Tibial nerve (tissue), 4 donors: ENCODE data around the gene CAMKMT. TPM values are rescaled to one million over a fixed set of nuclear protein-coding genes. Genes with fewer than 3 reads are reported as not detected.

Experiments
- DNase-seq, 2 donors: peaks; one replicate each; pipeline ENCODE4 v3.0.0-alpha.2; 2019; ENCODE audit warnings: low spot score in 2 of 2
- H3K27ac ChIP-seq, 4 donors: fragments of 200-600 bp; sonication (generic) in 3 of 4; one replicate each; pipeline ENCODE4 v1.5.1; 2017 to 2019; ENCODE audit warnings: mild to moderate bottlenecking in 1 of 4
- H3K27me3 ChIP-seq, 2 donors: fragments of 200-600 bp; sonication (generic) in 1 of 2; one replicate each; pipeline versions ENCODE4 v1.5.1 to v1.6.0; 2017 to 2019
- H3K36me3 ChIP-seq, 3 donors: fragments of 200-600 bp; sonication (generic); one replicate each; pipeline ENCODE4 v1.5.1; 2018 to 2019
- H3K4me1 ChIP-seq, 4 donors: fragments of 200-600 bp; sonication (generic) in 3 of 4; one replicate each; pipeline ENCODE4 v1.5.1; 2017 to 2019
- H3K4me3 ChIP-seq, 4 donors: fragments of 200-600 bp; sonication (generic) in 3 of 4; one replicate each; pipeline ENCODE4 v1.5.1; 2017 to 2019; ENCODE audit warnings: mild to moderate bottlenecking in 1 of 4, moderate library complexity in 1 of 4
- H3K9me3 ChIP-seq, 4 donors: fragments of 200-600 bp; sonication (generic) in 3 of 4; one replicate each; pipeline ENCODE4 v1.5.1; 2017 to 2019
- EP300 ChIP-seq, 2 donors: sonication (generic); formaldehyde crosslinking; IDR thresholded peaks; one replicate each; pipeline ENCODE4 v1.6.1; 2017; ENCODE audit warnings: antibody characterized with exemption in 2 of 2, mild to moderate bottlenecking in 1 of 2
- POLR2A ChIP-seq, 2 donors: fragments of 450-650 bp; IDR thresholded peaks; one replicate each; pipeline ENCODE4 v1.6.1; 2017; ENCODE audit warnings: antibody characterized with exemption in 2 of 2, mild to moderate bottlenecking in 2 of 2, moderate library complexity in 2 of 2
- WGBS, 2 donors: methylation state at CpG; one replicate each; pipeline ENCODE4 v1.1.5; 2018; 5-methylcytosine and 5-hydroxymethylcytosine counted together
- total RNA-seq, 4 donors: library from RNA; depleted of rRNA; stranded (reverse); fragments of >200 nt; gene quantifications; one replicate each; pipeline ENCODE4 v1.1.0, GENCODE V29; 2016
- TF ChIP-seq, protein P1 (sequence below), 5 experiments: fragments of 200-600 bp in 3 of 5; fragments of 450-650 bp in 2 of 5; sonication (generic) in 3 of 5; IDR thresholded peaks; one replicate each; pipeline ENCODE4 v1.5.1; 2016 to 2019; ENCODE audit warnings: antibody characterized with exemption in 5 of 5, mild to moderate bottlenecking in 3 of 5, moderate library complexity in 2 of 5

Gene CAMKMT
- total RNA-seq, 4 donors from 2014 or later: 8.4 to 14.1 (median 9.7) TPM

DNA sequence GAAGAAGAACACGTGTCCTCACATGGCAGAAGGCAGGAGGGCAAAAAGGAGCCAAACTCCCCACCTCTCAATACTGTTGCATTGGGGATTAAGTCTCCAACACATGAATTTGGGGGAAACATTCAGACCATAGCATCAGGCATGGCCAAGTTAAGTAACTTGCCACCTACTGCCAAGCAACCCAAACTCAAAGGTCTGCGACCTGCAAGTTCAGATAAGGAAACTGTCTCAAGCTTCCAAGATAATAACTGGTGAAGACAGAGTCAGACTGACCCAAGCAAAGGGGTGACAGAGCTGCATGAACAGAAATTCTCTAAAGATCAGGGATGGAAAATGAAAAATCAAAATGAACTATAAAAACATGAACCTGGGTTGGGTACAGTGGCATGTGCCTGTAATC is 391.0 kb downstream of the CAMKMT start:
- Histone ChIP-seq H3K4me1 (no peaks in the 10 kb centered on the region), H3K27me3 (no peaks in the 10 kb centered on the region), H3K4me3 (no peak overlapping the region), H3K36me3 (peaks cover 0 to 7% (median 0%) of the 10 kb centered on the region in 3 donors), H3K27ac (no peak overlapping the region), H3K9me3 (no peaks in the 10 kb centered on the region)
- DNase-seq: no peak
- 95 to 100% methylated on average over 2 of the region's 2 CpGs for WGBS, 2 donors
- TF ChIP-seq, protein P1, sequence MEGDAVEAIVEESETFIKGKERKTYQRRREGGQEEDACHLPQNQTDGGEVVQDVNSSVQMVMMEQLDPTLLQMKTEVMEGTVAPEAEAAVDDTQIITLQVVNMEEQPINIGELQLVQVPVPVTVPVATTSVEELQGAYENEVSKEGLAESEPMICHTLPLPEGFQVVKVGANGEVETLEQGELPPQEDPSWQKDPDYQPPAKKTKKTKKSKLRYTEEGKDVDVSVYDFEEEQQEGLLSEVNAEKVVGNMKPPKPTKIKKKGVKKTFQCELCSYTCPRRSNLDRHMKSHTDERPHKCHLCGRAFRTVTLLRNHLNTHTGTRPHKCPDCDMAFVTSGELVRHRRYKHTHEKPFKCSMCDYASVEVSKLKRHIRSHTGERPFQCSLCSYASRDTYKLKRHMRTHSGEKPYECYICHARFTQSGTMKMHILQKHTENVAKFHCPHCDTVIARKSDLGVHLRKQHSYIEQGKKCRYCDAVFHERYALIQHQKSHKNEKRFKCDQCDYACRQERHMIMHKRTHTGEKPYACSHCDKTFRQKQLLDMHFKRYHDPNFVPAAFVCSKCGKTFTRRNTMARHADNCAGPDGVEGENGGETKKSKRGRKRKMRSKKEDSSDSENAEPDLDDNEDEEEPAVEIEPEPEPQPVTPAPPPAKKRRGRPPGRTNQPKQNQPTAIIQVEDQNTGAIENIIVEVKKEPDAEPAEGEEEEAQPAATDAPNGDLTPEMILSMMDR (IDR thresholded peaks at IDR 0.05): no peak
- TF ChIP-seq EP300 (IDR thresholded peaks at IDR 0.05): no peak
- no peak for TF ChIP-seq POLR2A (IDR thresholded peaks at IDR 0.05)

DNA sequence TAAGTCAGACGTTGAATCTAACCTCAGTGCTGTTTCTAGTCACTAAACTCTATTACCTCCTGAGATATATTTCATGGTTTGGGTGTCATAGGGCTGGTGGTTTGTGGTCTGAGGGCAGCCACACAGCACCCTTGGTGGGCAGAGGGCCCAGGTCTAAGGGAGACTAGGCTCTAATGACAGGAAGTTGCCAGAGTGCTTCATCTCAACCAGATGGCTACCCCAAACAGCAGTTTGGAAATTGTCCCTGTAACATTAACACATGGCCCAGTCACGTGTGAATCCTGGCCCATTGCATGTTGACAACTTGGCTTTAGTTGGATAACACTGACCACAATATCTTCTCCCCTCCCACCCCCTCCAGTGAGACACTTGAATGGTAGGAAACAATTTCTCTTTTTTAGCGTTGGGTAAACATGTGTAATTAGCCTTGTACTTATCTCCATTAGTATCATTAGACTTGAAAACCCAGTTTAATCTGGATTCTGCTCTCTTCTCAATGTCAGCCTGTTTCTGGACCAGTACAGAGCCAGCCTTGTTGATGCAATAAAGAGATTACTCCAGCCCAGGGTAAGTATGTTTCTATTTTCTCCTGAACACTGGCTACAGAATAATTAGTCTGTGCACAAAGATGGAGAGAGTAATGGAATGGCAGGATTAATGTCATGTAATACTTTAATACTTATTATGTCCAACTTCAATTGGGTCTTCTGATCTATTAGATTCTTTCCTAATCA is 392.0 kb downstream of the CAMKMT start:
- H3K36me3 ChIP-seq: peaks cover 0 to 7% (median 0%) of the 10 kb centered on the region in 3 donors
- no peaks in the 10 kb centered on the region for H3K9me3 ChIP-seq
- WGBS, 2 donors: 59 to 64% methylated on average over 3 of the region's 3 CpGs
- H3K27ac ChIP-seq: no peak overlapping the region
- H3K4me3 ChIP-seq: no peak overlapping the region
- no peaks in the 10 kb centered on the region for H3K27me3 ChIP-seq
- no peak for TF ChIP-seq POLR2A (IDR thresholded peaks at IDR 0.05)
- no peak for TF ChIP-seq EP300 (IDR thresholded peaks at IDR 0.05)
- TF ChIP-seq, protein P1 (IDR thresholded peaks at IDR 0.05): no peak
- H3K4me1 ChIP-seq: no peaks in the 10 kb centered on the region
- no peak for DNase-seq

GRCh38 chr2:44758591-44758990 is 396.8 kb downstream of the CAMKMT start:
- 80 to 81% methylated on average over 4 of the region's 4 CpGs for WGBS, 2 donors
- TF ChIP-seq POLR2A (IDR thresholded peaks at IDR 0.05) (no peak), EP300 (IDR thresholded peaks at IDR 0.05) (no peak)
- TF ChIP-seq, protein P1 (IDR thresholded peaks at IDR 0.05): no peak
- DNase-seq: no peak

DNA sequence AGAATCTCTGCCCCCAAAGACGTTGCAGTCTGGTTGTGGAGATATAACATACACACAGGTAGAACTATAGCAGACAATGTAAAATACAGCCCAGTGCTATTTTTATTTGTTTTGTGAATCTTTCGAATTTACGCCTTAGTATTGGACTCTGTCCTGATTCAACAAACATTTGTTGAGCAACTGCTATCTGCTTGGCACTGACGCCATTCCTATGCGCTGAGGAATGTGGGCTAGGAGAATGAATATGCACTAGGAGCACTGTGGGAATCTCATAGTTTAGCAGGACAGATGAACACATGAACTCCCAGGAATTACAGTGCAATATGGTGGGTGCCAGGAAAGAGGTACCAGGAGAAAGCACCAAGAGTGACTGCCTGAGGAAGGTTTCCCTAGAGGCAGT is 398.1 kb downstream of the CAMKMT start:
- 83 to 90% methylated on average over 5 of the region's 5 CpGs for WGBS, 2 donors
- Histone ChIP-seq H3K9me3 (no peaks in the 10 kb centered on the region), H3K27me3 (no peaks in the 10 kb centered on the region), H3K36me3 (no peaks in the 10 kb centered on the region), H3K27ac (no peak overlapping the region), H3K4me1 (no peaks in the 10 kb centered on the region), H3K4me3 (no peak overlapping the region)
- no peak for DNase-seq
- TF ChIP-seq POLR2A (IDR thresholded peaks at IDR 0.05) (no peak), EP300 (IDR thresholded peaks at IDR 0.05) (no peak)
- TF ChIP-seq, protein P1 (IDR thresholded peaks at IDR 0.05): no peak

More at GRCh38 chr2:44758591-44758990, 396.8 kb downstream of the CAMKMT start:
- Histone ChIP-seq H3K27me3 (no peaks in the 10 kb centered on the region), H3K36me3 (no peaks in the 10 kb centered on the region), H3K27ac (no peak overlapping the region), H3K4me3 (no peak overlapping the region), H3K4me1 (no peaks in the 10 kb centered on the region), H3K9me3 (no peaks in the 10 kb centered on the region)

GRCh38 chr2:44763275-44763782 is 401.6 kb downstream of the CAMKMT start:
- DNase-seq: no peak
- Histone ChIP-seq H3K9me3 (no peaks in the 10 kb centered on the region), H3K4me1 (peaks cover 0 to under 1% (median 0%) of the 10 kb centered on the region in 4 donors), H3K27ac (no peak overlapping the region), H3K27me3 (no peaks in the 10 kb centered on the region), H3K36me3 (no peaks in the 10 kb centered on the region), H3K4me3 (no peak overlapping the region)
- 46 to 53% methylated on average over 8 of the region's 8 CpGs for WGBS, 2 donors
- TF ChIP-seq POLR2A (IDR thresholded peaks at IDR 0.05): no peak
- no peak for TF ChIP-seq EP300 (IDR thresholded peaks at IDR 0.05)
- TF ChIP-seq, protein P1 (IDR thresholded peaks at IDR 0.05): no peak
